Activated naive CD4-positive, alpha-beta T cell treated with Interleukin-2 at 50 U/mL for 16 hours (primary cell): ENCODE data around the gene TEX29.

ENCODE experiments used
- DNase-seq: peaks from one replicate; pipeline ENCODE4 v3.0.0-alpha.2; 2020

Gene TEX29

DNA sequence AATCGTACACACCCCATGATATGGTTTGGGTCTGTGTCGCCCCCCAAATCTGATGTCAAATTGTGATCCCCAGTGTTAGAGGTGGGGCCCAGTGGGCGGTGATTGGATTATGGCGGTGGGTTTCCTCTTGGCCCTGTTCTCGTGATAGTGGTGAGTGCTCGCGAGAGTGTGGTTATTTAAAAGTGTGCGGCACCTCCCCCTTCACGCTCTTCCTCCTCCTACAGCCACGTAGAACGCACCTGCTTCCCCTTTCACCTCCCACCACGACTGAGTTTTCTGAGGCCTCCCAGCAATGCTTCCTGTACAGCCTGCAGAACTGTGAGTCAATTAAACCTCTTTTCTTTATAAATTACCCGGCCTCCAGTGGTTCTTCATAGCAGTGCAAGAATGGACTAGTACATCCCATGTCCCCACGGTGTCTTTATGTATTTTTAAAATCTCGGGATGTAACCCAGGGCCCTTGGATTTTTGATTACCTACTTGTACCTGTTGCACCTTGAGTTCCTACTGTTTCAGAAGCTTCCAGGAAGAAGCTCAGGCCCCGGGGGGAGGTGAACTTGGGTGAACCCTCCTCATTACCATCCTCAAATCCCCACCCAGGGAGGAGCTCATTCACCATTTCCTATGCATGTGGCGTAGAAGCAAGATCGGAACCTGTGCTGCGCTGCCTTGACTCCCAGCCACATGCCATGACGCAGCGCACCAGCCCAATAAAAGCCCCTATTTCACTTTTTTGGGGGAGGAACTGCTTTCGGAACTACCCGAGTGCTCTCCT is 52.4 kb downstream of the TEX29 start:
- DNase-seq, result no peak

DNA sequence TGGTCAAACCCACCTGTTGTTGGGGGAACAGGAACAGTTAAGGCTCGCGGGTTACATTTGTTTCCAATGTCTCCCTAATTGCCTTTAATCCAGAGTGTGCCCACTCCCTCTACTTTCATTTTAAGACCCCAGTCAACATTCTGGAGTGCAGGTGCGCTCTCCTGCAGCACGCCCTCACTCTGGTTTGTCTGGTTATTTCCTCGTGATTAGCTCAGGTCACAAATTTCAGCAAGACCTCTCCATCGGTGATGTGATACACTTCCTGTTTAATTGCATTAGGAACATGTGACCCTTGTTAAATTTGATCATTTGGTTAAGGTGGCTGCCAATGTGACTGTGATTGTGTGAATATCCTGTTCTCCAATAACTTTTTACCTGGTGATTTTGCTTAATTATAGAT is 53.0 kb downstream of the TEX29 start:
- no peak for DNase-seq

DNA sequence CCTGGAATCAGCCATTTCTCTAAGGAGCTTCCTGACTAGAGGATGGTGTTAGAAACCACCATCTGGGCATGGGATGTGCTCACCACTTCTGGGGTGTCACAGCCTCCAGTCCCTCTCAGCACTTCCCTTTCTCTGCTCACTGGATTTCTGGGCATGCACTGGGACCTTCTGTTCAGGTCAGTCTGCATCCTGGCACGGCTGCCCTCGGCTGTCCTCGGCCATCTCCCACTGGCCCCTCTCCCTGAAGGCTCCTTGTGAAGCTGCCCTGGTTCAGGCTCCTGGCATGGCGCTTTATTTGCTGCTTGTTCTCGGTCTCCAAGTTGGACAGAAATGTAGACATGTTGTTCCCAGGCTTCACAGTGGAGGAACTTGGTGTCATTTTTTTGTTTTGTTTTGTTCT is 60.0 kb downstream of the TEX29 start:
- DNase-seq, result no peak

DNA sequence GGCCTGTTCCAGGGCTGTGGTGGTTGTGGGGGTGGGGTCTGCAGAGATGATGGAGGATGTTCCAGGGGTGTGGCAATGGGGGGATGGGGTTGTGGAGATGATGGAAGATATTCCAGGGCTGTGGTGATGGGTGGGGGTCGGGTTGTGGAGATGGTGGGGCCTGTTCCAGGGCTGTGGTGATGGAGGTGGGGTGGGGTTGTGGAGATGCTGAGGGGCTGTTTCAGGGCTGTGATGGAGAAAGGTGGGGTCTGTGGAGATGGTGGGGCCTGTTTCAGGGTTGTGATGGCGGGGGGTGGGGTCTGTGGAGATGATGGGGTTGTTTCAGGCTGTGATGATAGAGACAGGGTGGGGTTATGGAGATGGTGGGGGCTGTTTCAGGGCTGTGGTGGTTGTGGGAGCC is 62.0 kb downstream of the TEX29 start:
- no peak for DNase-seq

DNA sequence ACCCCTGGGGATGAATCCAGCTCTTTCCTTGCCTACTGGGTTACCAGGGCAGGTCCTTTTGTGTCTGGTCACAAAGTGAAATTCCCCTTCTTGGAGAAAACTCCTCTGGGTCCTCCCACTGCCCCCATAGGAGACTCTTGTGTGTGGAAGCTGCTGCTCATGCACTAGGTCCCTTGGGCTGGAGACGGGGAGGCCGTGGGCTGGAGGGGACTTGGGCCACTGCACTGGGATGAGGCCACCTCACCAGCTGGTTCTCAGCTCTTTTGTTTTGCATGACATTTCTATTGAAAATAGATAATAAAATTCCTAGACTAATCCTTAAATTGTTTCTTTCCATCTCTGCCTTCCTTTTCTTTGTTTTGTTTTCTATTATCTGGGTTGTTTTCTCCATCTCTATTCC is 62.4 kb downstream of the TEX29 start:
- no peak for DNase-seq

DNA sequence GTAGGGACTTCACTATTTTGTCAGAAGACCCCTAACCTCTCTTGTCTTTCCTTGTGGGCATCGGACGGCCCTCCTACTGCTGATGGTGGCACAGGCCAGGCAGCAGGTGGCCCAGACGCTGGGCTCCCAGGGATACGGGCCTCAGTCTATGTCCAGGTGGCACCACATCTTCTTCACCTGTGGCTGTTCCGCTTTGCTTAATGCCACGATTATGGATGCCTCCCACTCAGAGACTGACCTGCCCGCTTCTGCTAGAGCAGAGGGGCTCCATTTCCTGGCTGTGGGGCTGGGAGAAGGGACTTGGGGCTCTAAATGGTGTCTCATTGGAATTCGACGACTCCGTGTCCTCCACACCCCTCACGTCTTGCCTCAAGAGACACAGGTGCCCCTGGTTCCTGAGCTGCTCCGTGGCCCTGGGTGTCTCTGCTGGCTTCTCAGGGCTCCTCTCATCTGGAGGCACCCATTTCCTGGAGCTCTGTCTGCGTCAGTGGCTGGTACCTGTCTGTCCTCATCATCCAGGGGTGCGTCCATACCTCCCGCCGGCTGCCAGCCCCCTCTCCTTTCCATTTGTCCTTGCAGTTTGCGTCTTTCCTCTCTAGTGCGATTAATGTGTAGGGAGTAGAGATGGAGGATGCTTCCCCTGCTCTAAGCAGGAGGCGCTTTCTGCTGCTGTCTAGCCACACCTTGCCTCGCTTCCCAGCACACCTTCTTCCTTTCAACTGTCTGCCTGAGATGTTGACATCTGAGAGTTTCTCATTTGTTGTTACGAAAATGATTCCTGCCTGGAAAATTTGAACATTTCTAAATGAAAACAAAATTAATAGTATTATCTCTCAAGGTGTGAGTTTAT is 63.4 kb downstream of the TEX29 start:
- DNase-seq, result no peak

DNA sequence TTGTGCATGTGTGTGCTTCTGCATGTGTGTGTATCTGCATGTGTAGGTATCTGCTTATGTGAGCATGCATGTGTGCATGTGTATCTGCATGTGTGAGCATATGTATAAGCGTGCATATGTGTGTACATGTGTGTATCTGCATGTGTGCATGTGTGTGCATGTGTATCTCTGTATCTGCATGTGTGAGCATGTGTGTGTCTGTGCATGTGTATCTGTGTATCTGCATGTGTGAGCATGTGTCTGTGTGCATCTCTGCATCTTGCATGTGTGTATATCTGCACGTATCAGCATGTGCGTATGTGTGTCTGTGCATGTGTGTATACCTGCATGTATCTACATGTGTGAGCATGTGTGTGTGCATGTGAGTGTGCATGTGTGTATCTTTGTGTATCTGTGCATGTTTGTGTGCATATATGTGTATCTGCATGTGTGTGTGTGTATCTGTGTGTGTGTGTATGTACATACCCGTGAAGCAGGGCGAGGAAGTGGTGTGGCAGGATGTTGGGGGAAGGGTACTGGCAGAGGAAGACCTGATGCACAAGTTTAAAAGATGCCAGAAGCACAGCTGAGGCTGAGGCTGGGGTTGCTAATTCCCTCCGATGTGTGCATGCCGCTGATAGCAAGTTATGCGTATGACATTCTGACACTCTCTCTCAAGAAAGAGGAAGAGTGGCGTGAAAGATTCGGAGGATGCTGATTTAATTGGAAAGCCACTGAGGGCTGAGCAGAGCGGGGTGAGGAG is 64.2 kb downstream of the TEX29 start:
- DNase-seq, result no peak

DNA sequence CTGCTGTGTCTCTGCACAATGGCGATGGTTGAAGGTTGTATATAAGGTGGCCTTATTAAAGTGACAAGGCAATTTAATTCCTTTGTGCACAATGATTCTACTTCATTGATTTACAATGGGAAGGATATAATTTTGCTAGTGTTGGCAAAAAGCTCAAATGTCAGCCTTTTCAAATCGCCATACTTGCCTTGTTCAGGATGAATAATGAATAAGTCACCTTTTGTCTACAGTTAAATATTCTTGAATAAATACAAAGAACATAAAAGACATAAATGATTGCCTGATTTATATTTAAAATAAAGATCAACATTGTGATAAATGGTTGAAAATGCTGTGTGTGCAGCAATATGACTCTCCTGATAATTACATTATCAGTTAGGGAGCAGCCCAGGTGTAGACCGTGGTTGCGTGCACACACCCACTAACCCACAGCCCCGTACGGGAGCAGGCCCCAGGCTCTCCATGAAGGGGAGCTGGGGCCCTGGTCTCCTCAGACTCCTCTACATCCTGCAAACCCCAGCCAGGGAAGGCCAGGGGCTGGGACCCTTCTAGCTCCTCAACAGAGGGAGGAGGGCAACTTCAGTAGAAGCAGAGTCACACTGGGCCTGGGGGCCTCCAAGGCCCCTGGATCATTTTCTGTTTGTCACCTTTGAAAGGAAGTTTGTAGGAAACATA is 64.9 kb downstream of the TEX29 start:
- no peak for DNase-seq

DNA sequence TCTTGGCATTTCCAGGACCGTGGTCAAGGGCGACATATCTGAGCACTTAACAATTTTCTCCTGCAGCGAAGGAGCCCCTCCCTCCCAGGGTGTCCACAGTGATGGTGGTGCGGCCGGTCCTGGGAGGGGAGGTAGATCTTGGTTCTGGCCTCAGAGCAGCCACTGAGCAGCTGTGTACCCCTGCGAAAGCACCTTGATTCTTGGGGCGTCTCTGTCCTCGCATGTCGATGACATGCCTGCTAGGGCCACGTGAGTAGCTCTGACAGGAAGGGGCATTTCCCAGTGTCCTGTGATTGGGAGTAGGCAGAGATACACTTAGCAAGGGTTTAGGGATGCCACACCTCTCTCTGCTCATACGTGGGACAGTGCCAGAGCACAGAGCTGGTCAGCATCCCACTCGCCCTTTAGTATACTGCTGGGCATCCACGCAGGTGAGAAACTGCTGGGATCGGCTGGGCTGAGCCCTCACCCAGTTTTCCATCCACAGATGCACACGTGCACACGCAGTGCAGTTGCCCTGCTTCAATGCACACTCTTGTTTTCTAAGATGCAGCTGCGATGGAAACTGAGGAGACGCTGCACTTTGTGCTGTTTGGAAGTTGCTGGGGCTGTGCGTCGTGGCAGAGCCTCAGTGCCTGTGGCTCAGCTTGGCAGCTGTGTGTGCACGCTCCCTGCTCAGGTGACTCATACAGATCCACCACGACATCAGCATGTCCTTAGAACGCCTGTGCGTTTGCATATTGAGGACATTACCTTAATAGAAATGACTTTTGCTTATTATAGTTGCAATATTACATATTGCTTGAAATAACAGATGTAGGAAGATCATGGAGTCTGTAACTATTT is 66.8 kb downstream of the TEX29 start:
- DNase-seq, result no peak

DNA sequence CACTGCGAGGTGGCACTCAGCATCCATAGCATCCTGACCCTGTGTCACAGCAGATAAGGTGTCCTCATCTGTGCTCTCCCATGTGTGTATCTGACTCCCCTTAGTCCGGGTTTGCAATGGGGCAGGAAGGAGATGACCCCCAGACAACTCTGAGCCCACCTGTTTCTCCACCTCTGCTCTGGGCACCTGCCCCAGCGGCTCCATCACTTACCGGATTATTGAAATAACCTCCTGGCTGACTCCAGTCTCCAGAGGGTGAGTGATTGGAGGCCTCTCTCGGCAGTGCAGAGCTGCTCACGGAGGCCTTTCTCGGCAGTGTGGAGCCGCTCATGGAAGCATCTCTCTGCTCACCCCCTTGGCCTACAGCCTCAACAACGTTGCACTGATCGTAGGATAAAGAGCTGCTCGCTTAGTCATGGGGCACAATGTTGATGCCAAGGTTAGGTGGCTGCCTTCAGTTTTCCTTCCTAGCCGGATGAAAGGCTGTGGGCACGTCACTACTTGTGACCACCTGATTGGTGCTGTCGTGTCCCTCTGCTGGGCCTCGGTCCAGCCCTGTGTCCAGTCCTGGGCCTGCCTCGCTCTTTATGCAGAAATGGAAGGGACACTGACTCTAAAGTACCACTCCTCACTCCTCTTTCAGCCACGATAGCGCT is 67.6 kb downstream of the TEX29 start:
- DNase-seq, result no peak

DNA sequence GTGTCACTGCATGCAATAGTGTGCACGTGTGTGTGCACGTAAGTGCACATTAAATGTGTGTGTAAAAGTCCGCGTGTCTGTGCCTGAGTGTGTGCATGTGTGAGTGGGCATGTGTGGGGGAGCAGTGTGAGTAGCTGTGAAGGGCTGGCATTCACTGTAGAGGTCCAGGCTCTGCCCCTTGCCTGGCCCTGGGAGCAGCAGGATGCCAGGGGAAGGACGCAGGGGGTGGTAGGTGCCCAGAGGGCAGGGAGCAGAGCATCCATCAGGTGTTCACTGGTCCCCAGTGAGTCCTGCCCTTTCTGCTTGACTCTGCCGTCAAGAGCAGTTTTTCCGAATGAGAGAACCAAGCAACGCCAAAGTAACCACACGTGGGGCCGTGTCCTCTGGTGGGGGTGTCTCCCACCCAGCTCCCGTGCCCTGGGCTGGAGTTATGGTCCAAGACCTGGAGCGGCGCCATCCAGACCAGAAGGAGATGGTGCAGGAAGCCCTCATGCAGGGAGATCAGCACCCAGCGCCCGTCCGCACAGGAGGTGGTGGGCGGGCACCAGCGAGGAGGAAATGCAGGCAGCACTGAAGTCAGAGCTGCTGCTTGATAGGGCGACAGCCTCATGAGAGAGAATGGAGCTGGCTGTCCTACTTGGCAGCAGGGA is 68.5 kb downstream of the TEX29 start:
- no peak for DNase-seq

DNA sequence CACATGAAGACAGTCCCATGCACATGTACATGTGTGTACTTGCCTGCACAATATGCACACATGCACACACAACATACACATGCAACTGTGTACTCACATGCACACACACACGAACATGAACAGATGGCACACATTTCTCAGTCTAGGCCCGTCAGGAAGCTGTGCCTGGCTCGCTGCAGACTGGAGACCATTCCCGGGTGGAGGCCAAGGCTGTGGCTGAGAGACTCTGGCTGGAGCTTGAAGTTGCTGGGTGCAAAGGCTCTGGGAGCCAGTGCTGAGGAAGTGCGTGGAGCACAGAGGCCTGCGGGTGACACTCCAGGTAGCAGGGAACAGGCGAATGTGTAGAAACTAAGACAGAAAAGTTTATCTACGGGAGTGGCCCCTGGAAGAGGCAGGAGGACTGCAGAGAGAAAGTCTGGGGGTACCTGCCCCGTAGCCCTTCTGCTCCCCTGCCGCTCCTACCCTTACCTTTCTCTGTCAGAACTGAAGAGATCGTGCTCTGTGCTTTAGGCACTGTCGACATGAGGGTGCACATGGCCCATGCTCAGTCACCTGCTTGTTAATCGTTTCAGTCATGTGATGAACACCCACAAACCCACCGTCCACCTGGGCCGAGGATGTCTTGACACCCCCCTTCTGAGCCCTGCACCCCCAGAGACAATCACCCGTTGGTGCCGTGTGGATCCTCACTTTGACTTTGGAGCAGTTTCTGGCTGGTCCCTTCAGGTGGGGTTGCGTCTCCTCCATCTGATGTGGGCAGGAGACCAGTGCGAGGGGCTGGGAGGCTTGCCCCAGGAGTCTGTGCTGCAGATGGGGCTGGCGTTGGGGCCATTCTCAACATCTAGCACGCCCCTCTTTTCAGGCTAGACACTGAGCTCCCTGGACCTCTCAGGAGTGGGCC is 69.4 kb downstream of the TEX29 start:
- DNase-seq, result no peak

DNA sequence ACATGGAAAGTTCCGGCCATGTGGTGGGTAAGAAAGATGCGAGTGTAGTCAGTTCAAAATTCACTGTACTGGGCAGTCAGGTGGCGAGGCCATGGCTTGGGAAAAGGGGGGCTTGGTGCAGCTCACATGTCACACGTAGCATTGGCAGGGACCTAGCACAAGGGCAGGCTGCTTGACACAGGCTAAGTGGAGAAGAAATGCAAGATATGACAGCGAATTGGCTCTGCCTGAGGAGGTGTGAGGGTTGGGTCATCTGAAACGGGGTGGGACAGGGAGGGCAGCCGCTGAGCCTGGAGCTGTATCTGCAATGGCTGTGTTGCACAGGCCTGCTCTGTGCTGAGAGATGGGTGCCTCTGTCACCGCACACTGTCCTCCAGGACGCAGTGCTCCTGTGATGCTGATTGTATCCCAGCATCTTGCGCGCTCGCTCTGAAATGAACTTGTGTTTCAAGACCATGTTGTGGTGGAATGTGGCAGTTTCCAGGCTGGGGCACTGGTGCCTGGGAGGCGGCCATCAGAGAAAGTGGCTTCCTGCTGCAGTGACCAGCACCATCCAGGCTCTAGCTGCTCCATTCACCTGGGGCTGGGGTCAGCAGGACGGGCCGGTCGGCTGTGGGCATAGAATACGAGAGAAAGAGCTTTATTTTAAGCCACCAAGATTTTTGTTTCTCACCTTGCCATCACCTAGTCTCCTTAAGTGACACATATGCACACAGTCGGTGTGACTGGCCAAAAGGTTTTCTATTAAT is 70.3 kb downstream of the TEX29 start:
- no peak for DNase-seq

DNA sequence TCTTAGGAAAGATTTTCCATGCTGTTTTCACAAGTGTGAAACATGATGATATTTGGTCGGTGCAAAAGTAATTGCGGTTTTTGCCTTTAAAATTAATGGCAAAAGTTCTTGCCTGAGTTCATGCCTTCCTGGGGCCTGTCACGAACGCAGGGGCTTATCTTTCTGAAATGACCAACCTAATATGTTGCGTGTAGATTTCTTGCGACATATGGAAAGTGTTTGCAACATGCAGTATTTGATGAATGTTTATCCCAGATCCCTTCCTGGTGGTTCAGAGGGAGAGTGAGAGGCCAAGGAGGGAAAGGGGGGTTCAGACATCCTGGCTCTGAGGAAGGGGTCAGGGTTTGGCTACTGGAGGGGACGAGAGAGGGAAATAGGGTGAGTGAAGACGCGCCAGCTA is 72.0 kb downstream of the TEX29 start:
- DNase-seq, result no peak

DNA sequence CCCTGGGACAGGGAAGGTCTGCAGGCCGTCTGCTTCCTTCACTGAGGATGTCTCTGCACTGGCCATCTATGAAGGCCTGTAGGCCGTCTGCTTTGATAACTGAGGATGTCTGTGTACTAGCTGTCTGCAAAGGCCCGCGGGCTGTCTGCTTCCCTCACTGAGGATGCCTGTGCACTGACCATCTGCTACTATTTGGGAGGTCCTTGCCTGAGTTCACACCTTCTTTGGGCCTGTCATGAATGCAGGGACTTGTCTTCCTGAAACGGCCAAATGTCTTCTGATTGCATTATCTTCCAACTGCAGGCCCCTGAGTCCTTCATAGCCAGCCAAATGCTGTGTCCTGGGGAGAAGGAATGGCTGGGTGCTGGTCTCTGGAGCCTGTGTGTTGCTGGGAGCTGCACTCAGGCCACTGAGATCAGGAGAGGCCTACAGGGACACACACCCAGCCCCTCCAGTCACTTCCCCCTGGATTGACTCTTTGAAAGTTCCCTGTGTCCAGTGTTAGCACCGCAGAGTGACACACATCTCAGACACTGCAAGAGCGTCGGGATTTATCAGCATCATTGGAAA is 72.9 kb downstream of the TEX29 start:
- no peak for DNase-seq
